GM18526 (cell line): Measurements from ENCODE around the gene HORMAD2.

ENCODE experiments used
- POLR2A ChIP-seq: IDR thresholded peaks from 3 replicates; pipeline ENCODE4 v1.6.1; 2011; ENCODE audit not compliant: insufficient read length; ENCODE audit errors: extremely low read depth

HORMAD2 gene

GRCh38 chr22:30046716-30047363 lies 33.4 kb upstream of the HORMAD2 start:
- no peak for TF ChIP-seq POLR2A

GRCh38 chr22:30047364-30047738 lies 32.9 kb upstream of the HORMAD2 start:
- TF ChIP-seq POLR2A, result no peak

- TF ChIP-seq POLR2A, result no peak
Observed at GRCh38 chr22:30048681-30049080, 31.6 kb upstream of the HORMAD2 start.

- TF ChIP-seq POLR2A, result no peak
Observed at GRCh38 chr22:30054067-30054763, 26.0 kb upstream of the HORMAD2 start.

GRCh38 chr22:30054764-30055069 lies 25.5 kb upstream of the HORMAD2 start:
- no peak for TF ChIP-seq POLR2A

GRCh38 chr22:30056015-30056414 lies 24.2 kb upstream of the HORMAD2 start:
- TF ChIP-seq POLR2A, result no peak

GRCh38 chr22:30057375-30057774 lies 22.9 kb upstream of the HORMAD2 start:
- no peak for TF ChIP-seq POLR2A

GRCh38 chr22:30062259-30062658 lies 18.0 kb upstream of the HORMAD2 start:
- TF ChIP-seq POLR2A, result no peak

GRCh38 chr22:30062950-30063349 lies 17.3 kb upstream of the HORMAD2 start:
- no peak for TF ChIP-seq POLR2A

- TF ChIP-seq POLR2A, result no peak
Observed at GRCh38 chr22:30064172-30064571, 16.1 kb upstream of the HORMAD2 start.

GRCh38 chr22:30073743-30074142 lies 6.5 kb upstream of the HORMAD2 start:
- TF ChIP-seq POLR2A, result no peak

- no peak for TF ChIP-seq POLR2A
Observed at GRCh38 chr22:30074147-30074546, 6.1 kb upstream of the HORMAD2 start.

GRCh38 chr22:30074994-30075393 lies 5.3 kb upstream of the HORMAD2 start:
- TF ChIP-seq POLR2A, result no peak

- no peak for TF ChIP-seq POLR2A
Observed at GRCh38 chr22:30077279-30077880, 2.9 kb upstream of the HORMAD2 start.

GRCh38 chr22:30078320-30079311 lies 1.6 kb upstream of the HORMAD2 start:
- TF ChIP-seq POLR2A, result no peak

GRCh38 chr22:30080805-30081204 lies 541 bp downstream of the HORMAD2 start:
- no peak for TF ChIP-seq POLR2A

- no peak for TF ChIP-seq POLR2A
Observed at GRCh38 chr22:30086496-30086895, 6.2 kb downstream of the HORMAD2 start.
